Breast epithelium (tissue), 3 donors: ENCODE results near the gene DNAAF9.

Experiments used
- POLR2A ChIP-seq: fragments of 450-650 bp; IDR thresholded peaks from one replicate; pipeline ENCODE4 v1.6.1; 2016; ENCODE audit warnings: antibody characterized with exemption, mild to moderate bottlenecking, moderate library complexity
- POLR2AphosphoS5 ChIP-seq, 3 donors: sonication (generic); formaldehyde crosslinking; IDR thresholded peaks; one replicate each; pipeline ENCODE4 v1.6.1; 2017; ENCODE audit warnings: antibody characterized with exemption in 3 of 3
- TF ChIP-seq, protein P1 (sequence below), 3 donors: fragments of 450-650 bp; IDR thresholded peaks; one replicate each; pipeline ENCODE4 v1.5.1; 2016 to 2017; ENCODE audit warnings: antibody characterized with exemption in 3 of 3, mild to moderate bottlenecking in 3 of 3, moderate library complexity in 3 of 3

DNA sequence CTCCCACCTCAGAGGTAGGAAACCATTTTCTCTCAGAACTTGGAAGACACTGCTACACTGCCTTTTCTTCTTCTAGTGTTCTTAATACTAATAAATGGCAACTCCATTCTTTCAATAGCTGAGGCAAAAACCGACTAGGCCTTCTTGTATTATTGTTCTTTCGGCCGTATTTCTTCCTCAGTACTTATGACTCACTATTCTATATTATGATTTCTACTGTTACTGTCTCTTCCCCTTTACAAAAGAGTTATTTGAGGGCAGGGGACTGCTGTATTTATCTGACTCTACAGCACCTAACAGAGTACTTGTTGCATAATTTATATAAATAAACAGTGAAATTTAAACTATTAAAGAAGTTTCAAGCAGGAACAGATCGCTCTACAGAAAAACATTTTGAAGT lies 3.1 kb downstream of the DNAAF9 start:
- TF ChIP-seq, protein P1, sequence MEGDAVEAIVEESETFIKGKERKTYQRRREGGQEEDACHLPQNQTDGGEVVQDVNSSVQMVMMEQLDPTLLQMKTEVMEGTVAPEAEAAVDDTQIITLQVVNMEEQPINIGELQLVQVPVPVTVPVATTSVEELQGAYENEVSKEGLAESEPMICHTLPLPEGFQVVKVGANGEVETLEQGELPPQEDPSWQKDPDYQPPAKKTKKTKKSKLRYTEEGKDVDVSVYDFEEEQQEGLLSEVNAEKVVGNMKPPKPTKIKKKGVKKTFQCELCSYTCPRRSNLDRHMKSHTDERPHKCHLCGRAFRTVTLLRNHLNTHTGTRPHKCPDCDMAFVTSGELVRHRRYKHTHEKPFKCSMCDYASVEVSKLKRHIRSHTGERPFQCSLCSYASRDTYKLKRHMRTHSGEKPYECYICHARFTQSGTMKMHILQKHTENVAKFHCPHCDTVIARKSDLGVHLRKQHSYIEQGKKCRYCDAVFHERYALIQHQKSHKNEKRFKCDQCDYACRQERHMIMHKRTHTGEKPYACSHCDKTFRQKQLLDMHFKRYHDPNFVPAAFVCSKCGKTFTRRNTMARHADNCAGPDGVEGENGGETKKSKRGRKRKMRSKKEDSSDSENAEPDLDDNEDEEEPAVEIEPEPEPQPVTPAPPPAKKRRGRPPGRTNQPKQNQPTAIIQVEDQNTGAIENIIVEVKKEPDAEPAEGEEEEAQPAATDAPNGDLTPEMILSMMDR (IDR thresholded peaks at IDR 0.05) = no peak
- TF ChIP-seq POLR2AphosphoS5 (IDR thresholded peaks at IDR 0.05) (no peak), POLR2A (no peak)
